ENCODE results near the gene GRIP2.

DNA sequence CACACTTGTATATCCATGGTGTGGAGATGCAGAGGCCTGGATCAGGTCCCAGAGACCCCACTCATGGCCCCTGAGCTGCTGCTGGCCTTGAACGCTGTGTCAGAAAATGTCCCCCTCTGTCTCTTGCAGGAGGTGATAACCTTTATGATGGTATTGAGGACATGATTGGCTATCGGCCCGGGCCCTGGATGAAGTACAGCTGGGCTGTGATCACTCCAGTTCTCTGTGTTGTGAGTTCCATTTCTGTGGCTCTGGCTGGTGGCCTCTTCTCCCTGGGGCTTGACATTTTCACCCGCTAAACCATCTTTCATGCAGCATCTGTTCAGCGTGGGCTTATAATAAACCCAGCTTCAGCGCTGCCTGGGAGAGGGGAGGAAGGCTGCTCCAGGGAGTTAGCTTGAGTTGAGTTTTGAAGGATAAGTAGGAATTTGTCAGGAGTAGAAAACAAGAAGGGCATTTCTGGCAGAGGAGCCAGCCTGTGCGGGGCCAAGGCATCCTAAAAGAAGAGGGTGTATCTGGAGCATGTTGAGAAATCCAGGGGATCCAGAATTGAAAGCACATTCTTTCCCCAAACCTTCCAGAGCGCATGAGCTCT is 61.1 kb downstream of the GRIP2 start:
- TF ChIP-seq, protein P1, sequence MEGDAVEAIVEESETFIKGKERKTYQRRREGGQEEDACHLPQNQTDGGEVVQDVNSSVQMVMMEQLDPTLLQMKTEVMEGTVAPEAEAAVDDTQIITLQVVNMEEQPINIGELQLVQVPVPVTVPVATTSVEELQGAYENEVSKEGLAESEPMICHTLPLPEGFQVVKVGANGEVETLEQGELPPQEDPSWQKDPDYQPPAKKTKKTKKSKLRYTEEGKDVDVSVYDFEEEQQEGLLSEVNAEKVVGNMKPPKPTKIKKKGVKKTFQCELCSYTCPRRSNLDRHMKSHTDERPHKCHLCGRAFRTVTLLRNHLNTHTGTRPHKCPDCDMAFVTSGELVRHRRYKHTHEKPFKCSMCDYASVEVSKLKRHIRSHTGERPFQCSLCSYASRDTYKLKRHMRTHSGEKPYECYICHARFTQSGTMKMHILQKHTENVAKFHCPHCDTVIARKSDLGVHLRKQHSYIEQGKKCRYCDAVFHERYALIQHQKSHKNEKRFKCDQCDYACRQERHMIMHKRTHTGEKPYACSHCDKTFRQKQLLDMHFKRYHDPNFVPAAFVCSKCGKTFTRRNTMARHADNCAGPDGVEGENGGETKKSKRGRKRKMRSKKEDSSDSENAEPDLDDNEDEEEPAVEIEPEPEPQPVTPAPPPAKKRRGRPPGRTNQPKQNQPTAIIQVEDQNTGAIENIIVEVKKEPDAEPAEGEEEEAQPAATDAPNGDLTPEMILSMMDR (IDR thresholded peaks at IDR 0.05; ENCODE audit: insufficient read depth, low read length, poor library complexity, severe bottlenecking), result no peak
- TF ChIP-seq EZH2phosphoT487 (conservative IDR thresholded peaks at IDR 0.05; ENCODE audit: low read length), result no peak

Data from SU-DHL-6 (cell line).